ENCODE measurements around the gene LGALS1.

LGALS1 gene

DNA sequence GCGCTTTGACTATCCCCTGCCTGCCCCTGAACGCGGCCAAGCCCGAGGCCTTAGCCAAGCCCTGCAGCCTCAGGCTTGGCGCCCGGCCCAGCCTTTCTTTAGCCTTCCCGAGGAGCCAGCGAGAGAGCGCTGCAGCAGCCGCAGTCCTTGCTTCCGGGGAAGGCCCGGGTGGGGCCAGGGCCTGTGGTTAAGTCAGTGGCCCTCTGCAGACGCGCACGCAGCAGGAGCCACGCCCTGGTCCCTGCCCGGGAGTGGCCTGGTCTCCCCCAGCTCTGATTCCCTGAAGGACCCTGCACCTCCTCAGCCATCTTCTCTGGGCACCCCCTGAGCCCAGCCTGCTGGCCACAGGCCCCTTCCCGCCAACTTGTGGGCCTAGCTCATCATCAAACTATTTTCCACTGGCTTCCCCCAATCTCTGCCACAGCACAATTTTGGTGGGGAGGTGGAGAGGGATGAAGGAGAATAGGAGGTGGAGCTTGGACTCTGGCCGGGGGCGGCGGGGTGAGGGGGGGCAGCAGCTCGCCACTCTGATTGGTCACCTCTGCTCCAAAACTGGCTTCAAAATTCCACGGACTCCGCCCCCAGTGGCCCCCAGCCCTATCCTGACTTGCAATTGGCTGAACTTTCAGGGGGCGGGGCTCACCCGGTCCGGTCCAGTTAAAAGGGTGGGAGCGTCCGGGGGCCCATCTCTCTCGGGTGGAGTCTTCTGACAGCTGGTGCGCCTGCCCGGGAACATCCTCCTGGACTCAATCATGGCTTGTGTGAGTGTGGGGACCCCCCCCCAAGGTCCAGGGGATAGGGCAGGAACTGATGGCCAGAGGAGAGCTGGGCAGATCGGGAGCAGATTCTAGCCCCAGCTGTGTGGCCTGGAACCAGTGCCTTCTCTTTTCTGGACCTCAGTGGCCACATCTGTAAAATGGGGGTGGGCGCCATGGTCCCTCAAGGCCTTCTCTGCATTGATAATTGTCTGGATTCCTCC is at the start of gene LGALS1:
Gene LGALS1 (plus strand): TSS at position 686 of the 979 bp plus-strand sequence. CDS start 67 bp downstream, at position 753.
- DNase-seq: peak; percentile 73 to 87

DNA sequence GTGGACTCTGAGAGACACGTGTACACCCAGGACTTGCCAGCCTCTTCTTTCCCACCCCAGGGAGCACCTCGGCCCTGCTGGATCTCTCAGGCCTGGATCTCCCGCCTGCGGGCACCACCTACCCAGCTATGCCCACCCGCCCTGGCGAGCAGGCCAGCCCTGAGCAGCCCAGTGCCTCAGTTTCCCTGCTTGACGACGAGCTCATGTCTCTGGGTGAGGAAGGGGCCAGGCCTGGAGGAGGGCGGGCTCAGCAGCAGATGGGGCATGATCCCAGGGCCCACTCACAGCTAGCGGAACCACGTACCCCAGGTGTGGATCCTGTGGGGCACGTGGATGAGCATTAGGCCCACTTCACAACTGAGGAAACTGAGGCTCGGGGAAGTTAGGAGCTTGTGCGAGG is 49.7 kb upstream of the LGALS1 start:
- no peak for DNase-seq

GRCh38 chr22:37626144-37626543 is 49.3 kb upstream of the LGALS1 start:
- no peak for DNase-seq

DNA sequence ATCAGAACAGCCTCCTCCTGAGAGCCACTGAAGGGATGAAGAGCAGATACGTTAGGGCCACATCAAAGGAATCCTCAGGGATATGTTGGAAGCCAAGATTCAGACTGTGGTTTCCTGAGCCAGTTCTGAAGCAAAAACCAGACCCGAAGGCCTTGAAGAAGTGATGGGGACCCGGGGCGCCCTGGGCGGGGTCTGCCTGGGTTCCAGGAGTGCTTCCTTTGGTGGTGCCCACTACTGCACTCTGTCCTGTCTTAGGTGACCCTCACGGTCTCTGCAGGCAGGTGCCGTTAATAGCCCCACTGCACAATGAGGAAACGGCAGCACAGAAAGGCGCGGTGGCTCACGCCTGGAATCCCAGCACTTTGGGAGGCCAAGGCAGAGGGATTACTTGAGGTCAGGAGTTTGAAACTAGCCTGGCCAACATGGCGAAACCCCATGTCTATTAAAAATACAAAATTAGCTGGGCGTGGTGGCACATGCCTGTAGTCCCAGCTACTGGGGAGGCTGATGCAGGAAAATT is 48.8 kb upstream of the LGALS1 start:
- DNase-seq: no peak

DNA sequence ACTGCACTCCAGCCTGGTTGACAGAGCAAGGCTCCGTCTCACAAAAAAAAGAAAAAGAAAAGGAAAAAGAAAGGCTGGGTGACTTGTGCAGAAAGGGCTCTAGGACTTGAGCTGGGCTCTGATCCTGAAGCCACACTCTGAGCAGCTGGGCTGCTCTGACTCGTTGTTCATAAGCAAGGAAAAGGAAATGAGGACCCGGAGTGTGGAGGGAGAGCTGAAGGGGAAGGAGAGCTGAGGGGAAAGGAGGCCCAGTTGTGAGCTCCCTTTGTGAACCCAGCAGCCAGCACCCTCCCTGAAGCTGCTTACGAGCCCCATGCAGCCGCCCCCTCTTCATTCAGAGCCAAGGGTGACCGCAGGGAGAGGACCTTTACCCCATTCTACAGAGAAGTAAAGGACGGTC is 48.3 kb upstream of the LGALS1 start:
- no peak for DNase-seq

- DNase-seq: no peak
Observed at GRCh38 chr22:37627545-37627944, 47.9 kb upstream of the LGALS1 start.

- no peak for DNase-seq
Observed at GRCh38 chr22:37628830-37629229, 46.6 kb upstream of the LGALS1 start.

DNA sequence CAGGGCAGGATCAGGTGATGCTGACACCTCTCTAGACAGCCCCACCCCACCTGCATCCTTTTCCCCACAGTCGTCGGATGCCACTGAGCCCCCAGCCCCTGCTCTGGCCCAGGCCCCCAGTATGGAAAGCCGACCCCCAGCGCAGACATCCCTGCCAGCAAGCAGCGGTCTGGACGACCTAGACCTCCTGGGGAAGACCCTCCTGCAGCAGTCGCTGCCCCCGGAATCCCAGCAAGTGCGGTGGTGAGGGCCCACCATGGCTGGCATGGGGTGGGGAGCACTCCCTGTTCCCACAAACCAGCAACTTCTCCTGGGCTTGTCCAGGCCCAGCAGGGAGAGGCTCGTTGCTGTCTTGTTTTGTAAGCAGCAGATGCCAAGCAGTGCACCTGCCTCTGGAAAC is 45.5 kb upstream of the LGALS1 start:
- DNase-seq: no peak

DNA sequence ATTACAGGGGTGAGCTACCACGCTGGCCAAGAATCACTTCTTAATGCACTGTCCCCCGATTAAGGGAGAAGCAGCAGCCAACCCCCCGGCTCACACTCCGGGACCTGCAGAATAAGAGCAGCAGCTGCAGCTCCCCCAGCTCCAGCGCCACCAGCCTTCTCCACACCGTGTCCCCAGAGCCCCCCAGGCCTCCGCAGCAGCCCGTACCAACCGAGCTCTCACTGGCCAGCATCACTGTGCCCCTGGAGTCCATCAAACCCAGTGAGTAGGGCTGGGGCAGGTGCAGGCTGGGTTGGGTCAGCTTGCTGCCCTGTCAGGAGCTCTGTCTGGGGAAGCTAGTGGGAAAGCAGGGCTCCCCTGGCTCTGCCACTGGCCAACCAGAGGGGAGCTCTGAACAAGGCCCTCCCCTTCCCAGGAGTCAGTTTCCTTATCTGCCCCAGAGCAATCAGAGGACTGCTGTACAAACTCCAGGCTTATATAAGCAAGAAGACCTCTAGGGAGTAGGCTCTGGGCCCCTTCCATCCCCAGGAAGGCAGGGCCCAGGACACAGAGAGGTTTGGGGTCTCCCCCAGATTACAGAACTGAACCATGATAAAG is 44.5 kb upstream of the LGALS1 start:
- DNase-seq: no peak

- DNase-seq: no peak
Observed at GRCh38 chr22:37631448-37632173, 43.8 kb upstream of the LGALS1 start.

DNA sequence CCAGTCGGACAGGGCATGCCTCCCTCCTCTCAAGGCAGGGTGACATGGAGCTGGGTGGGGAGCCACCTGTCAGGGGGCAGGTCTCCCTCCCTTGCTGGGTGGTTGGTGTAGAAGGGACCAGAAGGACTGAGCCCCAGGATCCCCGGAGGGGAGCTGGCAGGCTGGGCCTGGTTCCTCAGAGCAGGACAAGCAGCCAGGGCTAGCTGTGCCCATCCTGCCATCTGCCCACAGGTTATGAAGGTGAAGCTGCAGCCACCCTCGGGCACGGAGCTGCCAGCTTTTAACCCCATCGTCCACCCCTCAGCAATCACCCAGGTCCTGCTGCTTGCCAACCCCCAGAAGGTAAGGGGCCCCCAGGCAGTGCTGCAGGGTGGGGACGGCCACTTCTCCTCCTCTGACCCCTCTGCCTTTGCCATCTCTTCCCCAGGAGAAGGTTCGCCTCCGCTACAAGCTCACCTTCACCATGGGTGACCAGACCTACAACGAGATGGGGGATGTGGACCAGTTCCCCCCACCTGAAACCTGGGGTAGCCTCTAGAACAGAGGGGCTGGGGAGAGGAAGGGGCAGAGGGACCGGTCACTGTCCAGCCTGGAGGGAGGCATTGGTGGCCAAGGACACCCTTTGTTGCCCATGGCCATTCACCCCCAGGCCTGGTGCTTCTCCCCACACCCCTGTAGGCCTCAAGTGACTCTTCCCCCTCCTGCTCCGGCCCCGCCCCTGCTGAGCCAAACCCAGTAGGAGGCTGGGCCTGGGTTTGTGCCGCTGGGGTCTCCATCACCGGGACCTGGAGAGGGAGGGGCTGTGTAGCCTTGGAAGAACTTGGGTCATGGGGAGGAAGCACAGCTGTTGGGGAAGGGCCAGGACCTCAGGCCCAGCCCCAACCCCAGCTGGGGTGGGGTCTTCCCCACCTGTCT is 43.0 kb upstream of the LGALS1 start:
- no peak for DNase-seq

GRCh38 chr22:37633089-37633624 is 42.3 kb upstream of the LGALS1 start:
- DNase-seq: no peak

- peak; percentile 53 to 73 for DNase-seq
Observed at GRCh38 chr22:37633625-37634416, 41.6 kb upstream of the LGALS1 start.

DNA sequence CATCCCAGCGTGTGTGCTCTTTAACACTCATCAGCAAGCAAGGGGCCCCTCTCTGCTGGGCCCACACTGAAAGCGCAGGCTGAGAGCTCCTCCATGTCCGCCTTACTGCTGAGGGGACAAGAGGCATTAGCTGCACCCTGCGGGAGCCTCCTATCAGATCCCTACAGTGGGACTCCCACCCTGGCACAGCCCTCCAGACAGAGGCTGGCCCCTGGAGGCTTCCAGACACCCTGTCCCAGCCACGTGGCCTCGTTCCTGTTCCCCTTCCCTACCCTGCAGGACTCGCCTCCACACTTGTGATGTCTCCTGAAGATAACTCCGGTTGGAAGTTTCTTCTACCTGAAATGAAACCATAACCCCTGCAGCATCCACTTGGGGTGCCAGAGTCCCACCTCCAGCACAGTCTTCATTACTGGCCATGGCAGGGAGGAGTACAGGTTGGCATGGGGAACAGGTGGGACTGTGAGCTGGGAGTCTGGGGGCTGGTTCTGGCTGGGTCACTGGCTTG is 41.0 kb upstream of the LGALS1 start:
- peak in 1 of 2 experiments; percentile 14 for DNase-seq

DNA sequence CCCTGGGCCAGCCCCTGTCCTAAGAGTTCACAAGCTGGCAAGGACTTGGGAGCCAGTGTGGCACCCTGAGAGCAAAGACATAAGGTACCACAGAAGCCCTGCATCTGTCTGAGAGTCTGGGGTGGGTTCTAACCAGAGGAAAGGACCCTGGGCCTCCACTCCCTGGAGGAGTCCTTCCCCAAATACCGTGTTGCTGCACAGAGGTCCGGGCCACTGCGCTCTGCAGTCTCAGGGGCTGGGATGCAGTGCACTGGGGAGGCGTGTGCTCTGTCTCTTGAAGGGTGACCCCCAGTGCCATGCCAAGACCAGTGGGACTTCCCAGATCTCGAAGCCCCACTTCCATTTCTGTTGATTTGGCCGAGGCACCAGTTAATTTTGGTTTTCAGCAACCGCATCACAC is 40.3 kb upstream of the LGALS1 start:
- no peak for DNase-seq

GRCh38 chr22:37636186-37636948 is 39.1 kb upstream of the LGALS1 start:
- no peak for DNase-seq

GRCh38 chr22:37636949-37637273 is 38.5 kb upstream of the LGALS1 start:
- no peak for DNase-seq

DNA sequence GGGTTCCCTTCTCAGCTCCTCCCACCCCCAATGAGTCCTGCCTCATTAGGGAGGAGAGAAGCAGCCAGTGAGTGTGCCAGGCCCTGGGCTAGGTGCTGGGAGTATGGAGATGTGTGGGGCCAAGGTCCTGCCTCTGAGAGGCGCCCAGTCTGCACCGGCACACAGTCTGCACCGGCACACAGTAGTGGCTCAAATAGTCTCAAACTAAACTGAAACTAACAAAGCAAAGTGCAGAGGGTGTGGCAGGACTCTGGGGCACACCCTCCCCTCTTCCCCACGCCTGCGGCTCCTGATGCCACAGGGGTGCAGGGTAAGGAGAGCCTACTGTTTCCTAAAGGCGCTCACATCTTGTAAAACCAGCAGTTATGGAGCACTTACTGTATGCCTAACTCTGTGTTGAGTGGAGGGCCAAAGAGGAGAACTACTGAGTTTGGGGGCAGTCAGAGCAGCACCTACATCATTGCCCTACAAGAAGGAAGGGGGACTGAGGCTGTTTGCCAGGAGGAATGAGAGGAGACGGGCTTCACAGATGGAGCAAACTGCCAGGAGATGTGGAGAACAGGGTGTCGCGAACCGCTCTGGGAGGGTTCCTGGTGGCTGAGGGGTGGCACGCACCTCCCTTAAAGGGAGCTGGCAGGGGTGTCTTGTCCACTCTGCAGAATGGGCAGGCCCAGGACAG is 36.9 kb upstream of the LGALS1 start:
- DNase-seq: no peak

- DNase-seq: peak in 1 of 2 experiments; percentile 36
Observed at GRCh38 chr22:37639070-37639760, 36.2 kb upstream of the LGALS1 start, which contains the start of gene SH3BP1. TSS of gene SH3BP1 (plus strand) at chr22:37639669. CDS start at chr22:37639788, 119 bp downstream.

Measured in SHP77 (cell line).